ENCODE results near the gene HDAC9.

HDAC9 gene

DNA sequence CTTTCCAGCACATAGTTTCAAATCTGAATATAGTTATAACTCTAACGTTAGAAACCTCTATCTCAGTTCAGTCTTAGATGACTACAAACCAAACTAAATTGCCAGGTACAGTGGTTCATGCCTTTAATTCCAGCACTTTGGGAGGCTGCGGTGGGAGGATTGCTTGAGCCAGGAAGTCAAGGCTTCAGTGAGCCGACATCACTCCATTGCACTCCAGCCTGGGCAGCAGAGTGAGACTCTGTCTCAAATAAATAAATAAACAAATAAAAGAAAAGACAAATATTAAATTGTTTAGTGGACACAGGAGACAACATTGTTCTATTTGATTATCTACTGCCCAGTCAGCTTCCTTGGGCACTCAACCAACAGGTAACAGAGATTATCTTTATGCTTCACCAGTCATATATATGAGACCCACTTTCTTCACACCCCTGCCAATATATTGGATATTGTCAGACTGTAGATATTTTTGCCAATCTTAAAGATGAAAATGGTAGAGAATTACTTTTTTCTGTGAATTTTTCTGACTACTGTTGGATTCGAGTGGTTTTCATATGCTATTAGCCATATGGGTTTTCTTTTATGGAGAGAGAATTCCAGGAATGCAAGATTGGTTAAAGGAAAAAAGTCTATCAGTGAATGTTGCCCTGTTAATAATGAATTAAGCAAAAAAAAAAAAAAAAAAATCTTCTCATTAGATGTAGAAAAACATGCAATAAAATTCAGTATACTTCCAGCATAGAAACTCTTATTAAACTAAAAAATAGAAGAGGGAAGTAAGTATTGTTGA, 16.0 kb downstream of the HDAC9 start:
- FAIRE-seq (peak; percentile 21), DNase-seq (ENCODE audit: insufficient read length) (no peak)
- TF ChIP-seq POLR2AphosphoS5 (IDR thresholded peaks at IDR 0.05; ENCODE audit: low read depth, low read length) = no peak

DNA sequence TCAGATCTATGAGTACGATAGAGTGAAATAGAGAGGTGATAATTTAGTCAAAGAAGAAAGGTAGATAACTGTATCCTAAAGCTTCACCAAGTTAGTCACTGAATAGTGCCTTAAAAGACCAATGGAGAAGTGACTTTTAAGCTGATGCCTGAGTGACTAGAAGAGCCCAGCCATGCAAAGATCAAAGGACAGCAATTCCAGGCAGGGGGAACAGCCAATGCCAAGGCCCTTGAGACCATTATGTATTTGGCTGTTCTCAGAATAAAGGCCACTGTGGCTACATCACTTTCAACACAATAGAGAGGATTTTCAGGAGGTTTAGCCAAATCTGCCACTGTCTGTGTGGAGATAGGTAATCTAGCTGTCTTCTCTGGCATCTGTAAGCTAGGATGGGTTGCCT, 17.8 kb downstream of the HDAC9 start:
- FAIRE-seq (peak; percentile 86), DNase-seq (ENCODE audit: insufficient read length) (no peak)
- TF ChIP-seq POLR2A (IDR thresholded peaks at IDR 0.05; ENCODE audit: low read depth, low read length) (no peak), POLR2AphosphoS5 (IDR thresholded peaks at IDR 0.05; ENCODE audit: low read depth, low read length) (no peak), TAF1 (IDR thresholded peaks at IDR 0.05; ENCODE audit: borderline replicate concordance, low read depth, low read length) (no peak)

DNA sequence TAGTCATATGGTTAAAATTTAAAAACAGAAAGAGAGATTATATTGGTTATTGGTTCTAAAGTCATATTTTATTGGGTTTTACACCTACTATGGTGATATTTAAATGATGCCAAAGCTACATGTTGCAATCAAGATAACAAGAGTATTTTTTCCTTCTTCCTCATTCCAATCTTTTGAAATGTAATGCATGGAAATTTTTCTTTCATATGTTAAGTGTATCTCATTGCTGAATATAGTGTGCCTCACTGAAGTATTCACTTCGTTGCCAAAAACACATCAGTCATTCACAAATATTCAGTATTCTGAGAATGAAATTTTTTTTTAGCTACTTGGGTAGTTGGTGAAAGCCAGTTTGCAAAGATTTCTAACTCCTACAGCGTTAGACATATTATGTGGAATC, 19.5 kb downstream of the HDAC9 start:
- TF ChIP-seq TAF1 (IDR thresholded peaks at IDR 0.05; ENCODE audit: borderline replicate concordance, low read depth, low read length) = no peak
- TF ChIP-seq POLR2A (IDR thresholded peaks at IDR 0.05; ENCODE audit: low read depth, low read length) = no peak
- TF ChIP-seq POLR2AphosphoS5 (IDR thresholded peaks at IDR 0.05; ENCODE audit: low read depth, low read length) = no peak
- DNase-seq (ENCODE audit: insufficient read length) (no peak), FAIRE-seq (no peak)

DNA sequence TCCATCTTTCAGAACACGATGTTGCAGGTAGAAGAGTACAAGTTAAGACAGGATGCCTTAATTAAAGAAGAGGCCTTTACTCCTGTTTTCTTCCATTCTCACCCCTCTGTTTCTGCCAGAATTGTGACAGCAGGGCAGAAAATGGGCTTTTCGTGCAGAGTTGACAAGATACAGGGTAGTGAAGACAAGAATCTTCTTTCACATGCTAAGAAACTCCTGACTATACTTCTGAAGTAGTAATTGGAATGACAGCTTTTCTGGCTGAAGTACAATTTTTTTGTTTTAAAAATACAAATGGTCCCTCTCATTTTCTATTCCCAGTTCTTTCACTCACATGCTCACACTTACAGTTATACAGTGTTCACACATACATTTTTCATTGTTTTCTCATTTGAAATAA, 22.1 kb downstream of the HDAC9 start:
- FAIRE-seq (peak; percentile 83), DNase-seq (ENCODE audit: insufficient read length) (no peak)
- no peak for TF ChIP-seq POLR2A (IDR thresholded peaks at IDR 0.05; ENCODE audit: low read depth, low read length)
- TF ChIP-seq POLR2AphosphoS5 (IDR thresholded peaks at IDR 0.05; ENCODE audit: low read depth, low read length) = no peak
- no peak for TF ChIP-seq TAF1 (IDR thresholded peaks at IDR 0.05; ENCODE audit: borderline replicate concordance, low read depth, low read length)

DNA sequence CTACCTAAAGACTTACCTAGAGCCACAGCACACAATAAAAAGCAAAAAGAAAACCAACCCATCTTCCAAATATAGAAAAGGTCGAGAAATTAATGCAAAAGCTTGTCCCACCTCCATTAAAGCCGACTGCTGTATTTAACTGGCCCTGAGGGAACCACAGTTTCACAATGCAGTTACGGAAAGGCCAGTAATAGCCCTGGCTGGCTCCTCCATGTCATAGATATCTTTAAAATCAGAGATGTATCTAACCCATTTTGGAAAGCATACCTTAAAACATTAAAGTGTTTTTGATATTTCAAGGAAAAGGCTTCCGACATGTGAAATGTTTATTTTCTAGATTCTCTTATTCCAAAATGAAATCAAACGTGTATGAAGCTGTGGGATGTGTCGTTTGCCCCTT, 23.0 kb downstream of the HDAC9 start:
- no peak for TF ChIP-seq POLR2AphosphoS5 (IDR thresholded peaks at IDR 0.05; ENCODE audit: low read depth, low read length)
- TF ChIP-seq POLR2A (IDR thresholded peaks at IDR 0.05; ENCODE audit: low read depth, low read length) = no peak
- FAIRE-seq (peak; percentile 92), DNase-seq (ENCODE audit: insufficient read length) (no peak)

DNA sequence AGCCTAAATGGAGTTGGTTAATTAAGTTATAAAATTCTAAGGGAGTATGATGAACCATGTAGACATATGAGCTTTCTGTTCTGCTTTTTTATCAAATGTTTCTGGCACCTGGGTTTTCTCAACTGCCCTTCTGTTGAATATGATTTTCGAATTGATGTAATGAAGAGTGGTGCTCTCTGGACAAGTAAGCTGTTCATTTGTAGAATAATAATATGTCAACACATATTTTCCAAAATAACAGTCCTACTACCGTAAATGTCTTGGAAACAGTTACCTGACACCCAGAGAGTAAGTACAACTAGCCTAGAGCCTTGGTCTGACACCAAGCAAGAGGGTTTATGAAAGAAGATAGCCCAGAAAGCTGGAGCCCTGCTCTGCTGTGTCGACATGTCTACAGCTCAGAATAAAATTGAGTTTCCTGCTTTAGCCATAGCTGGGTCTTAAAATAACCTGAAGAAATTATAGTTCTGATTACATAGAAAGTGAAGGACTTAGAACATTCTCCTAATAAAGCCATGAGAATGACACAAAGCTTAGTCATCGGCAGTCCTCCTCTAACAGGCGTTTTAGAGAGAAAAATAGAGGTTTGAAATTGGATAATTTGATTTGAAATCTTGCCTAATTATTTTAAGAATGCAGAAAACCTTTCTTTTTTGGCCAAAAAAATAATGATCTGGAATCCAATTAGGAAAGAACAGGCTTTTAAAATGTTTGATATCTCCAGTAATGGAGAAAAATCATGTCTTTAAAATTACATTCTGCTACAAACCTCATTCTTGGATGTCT, 25.1 kb downstream of the HDAC9 start:
- DNase-seq (ENCODE audit: insufficient read length) = no peak
- peak; percentile 81 for FAIRE-seq
- TF ChIP-seq POLR2AphosphoS5 (IDR thresholded peaks at IDR 0.05; ENCODE audit: low read depth, low read length) = no peak
- TF ChIP-seq POLR2A (IDR thresholded peaks at IDR 0.05; ENCODE audit: low read depth, low read length) = peak; percentile 43; the same call in 1 of the 2 replicates

DNA sequence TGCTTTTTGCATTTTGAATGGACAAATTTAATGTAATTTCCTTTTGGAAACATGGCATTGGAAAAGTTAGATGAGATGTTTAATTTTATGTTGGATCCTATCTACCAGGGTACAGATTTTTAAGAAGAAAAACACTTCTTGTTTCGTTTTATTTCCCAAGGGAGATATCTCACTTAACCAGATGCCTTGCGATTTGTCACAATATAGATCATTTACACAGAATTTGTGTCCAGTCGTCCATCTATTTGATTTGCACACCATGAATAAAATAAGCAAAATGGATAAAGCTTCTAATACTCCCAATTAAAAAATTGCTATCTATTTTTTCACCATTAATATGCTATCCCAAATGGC, 25.7 kb downstream of the HDAC9 start:
- DNase-seq (ENCODE audit: insufficient read length) (no peak), FAIRE-seq (peak; percentile 70)
- TF ChIP-seq POLR2A (IDR thresholded peaks at IDR 0.05; ENCODE audit: low read depth, low read length) = no peak
- no peak for TF ChIP-seq POLR2AphosphoS5 (IDR thresholded peaks at IDR 0.05; ENCODE audit: low read depth, low read length)
- no peak for TF ChIP-seq TAF1 (IDR thresholded peaks at IDR 0.05; ENCODE audit: borderline replicate concordance, low read depth, low read length)

DNA sequence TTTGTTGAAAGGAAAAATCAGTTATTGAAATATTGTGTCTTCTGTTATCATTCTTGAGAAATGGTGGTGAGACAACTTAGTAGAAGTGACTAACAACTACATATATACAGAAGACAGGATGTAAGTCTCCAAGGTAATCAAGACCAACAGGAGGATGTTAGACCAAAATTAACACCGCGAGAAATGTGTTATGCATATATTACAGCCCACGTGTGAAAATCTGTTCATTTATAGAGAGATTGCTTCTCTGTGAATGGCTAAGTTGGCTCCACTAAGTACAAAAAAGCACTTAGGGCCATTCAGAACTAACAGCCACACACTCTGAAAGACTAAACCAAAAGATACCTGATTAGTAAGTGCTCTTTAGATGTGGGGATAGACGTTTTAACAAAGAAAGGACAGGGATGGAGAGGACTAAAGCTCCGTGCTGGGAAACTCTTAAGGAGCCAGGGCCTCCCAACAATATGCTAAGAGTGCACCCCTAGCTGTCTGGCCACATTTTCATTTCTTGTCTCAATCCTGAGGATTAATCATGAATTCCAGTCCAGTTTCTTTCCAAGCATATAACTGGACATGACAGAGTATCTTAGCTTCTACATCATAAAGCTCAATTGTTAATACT, 26.5 kb downstream of the HDAC9 start:
- no peak for TF ChIP-seq TAF1 (IDR thresholded peaks at IDR 0.05; ENCODE audit: borderline replicate concordance, low read depth, low read length)
- TF ChIP-seq POLR2A (IDR thresholded peaks at IDR 0.05; ENCODE audit: low read depth, low read length) = no peak
- TF ChIP-seq POLR2AphosphoS5 (IDR thresholded peaks at IDR 0.05; ENCODE audit: low read depth, low read length) = no peak
- no peak for DNase-seq (ENCODE audit: insufficient read length)
- peak; percentile 91 for FAIRE-seq

DNA sequence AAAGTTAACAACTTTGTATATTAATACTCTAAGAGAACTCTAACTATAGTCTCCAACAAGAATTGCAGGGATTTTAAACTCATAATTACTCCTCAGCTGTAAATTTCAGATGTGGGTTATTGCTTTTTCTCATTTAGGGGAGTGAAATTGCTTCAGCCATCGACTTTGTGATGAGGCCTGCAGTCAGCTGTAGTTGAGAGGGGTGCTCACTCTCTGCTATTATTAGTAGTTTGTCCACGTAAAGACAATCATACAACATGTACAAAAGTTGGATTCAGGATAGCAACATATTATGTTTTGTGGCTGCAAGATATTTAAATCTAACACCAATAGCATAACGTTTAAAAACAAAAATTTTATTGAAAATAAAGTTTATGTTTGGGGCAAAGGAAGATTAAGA, 28.7 kb downstream of the HDAC9 start:
- DNase-seq (ENCODE audit: insufficient read length) = no peak
- peak; percentile 40 for FAIRE-seq
- no peak for TF ChIP-seq POLR2AphosphoS5 (IDR thresholded peaks at IDR 0.05; ENCODE audit: low read depth, low read length)
- no peak for TF ChIP-seq TAF1 (IDR thresholded peaks at IDR 0.05; ENCODE audit: borderline replicate concordance, low read depth, low read length)
- TF ChIP-seq POLR2A (IDR thresholded peaks at IDR 0.05; ENCODE audit: low read depth, low read length) = no peak

DNA sequence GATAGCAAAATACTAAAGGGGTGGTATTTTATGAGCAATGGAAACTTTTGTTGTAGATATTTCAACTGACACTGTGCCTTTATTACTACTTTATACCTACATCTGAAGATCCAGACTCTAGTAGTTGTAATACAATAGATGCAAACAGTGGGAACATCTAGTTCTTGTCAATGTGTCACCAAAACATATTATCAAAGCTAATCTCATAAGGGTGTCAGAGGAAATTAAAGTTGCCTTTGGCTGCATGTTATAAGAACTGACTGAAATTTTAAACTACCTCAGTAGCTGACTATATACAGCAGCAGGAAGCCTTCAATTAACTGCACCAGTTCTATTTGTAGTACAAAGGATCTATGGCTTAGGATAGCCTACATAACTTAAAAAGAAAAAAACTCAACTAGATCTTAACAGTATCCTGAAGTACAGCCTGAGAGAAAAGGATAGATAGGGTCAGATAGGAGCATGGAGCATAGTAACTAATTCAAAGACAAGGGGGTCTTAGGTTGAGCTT, 30.9 kb downstream of the HDAC9 start:
- no peak for TF ChIP-seq POLR2A (IDR thresholded peaks at IDR 0.05; ENCODE audit: low read depth, low read length)
- TF ChIP-seq TAF1 (IDR thresholded peaks at IDR 0.05; ENCODE audit: borderline replicate concordance, low read depth, low read length) = no peak
- no peak for TF ChIP-seq POLR2AphosphoS5 (IDR thresholded peaks at IDR 0.05; ENCODE audit: low read depth, low read length)
- FAIRE-seq = peak; percentile 87

DNA sequence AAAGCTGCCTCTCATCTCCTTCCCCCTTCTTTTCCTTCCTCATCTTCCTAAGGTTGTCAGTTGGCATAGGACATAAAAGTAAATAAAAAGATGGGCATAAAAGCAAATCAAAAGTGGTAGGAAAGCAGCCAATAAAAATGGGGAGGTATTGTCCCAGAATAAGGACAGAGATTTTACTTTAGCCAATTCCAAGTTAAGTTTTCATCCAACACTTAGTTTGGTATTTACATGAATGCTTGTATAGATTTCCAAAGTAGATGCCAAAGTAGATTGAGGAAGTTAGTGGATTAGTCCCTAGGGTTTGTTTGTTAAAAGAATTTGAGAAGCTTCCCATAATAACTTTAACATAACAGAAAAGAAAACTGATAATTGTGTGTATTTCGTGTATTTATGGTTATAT, 33.7 kb downstream of the HDAC9 start:
- FAIRE-seq (no peak), DNase-seq (ENCODE audit: insufficient read length) (no peak)
- no peak for TF ChIP-seq TAF1 (IDR thresholded peaks at IDR 0.05; ENCODE audit: borderline replicate concordance, low read depth, low read length)
- no peak for TF ChIP-seq POLR2A (IDR thresholded peaks at IDR 0.05; ENCODE audit: low read depth, low read length)
- TF ChIP-seq POLR2AphosphoS5 (IDR thresholded peaks at IDR 0.05; ENCODE audit: low read depth, low read length) = no peak

More for the DNA sequence above, 30.9 kb downstream of the HDAC9 start:
- DNase-seq (ENCODE audit: insufficient read length) = no peak

All from GM12892 (cell line).